ENCODE data around the gene ENTPD6.

- TF ChIP-seq CTCF (IDR thresholded peaks at IDR 0.05), result no peak
- TF ChIP-seq POLR2A (IDR thresholded peaks at IDR 0.05), result no peak
Measured at GRCh38 chr20:25148982-25149846, 46.3 kb upstream of the ENTPD6 start.
